Measurements from ENCODE around the gene CCDC138. TPM values are rescaled to one million over a fixed set of nuclear protein-coding genes. Genes with fewer than 3 reads are reported as not detected.

CCDC138 gene
- total RNA-seq, 4 donors from 2014 or later = 0.58 to 1.8 (median 1.2) TPM

DNA sequence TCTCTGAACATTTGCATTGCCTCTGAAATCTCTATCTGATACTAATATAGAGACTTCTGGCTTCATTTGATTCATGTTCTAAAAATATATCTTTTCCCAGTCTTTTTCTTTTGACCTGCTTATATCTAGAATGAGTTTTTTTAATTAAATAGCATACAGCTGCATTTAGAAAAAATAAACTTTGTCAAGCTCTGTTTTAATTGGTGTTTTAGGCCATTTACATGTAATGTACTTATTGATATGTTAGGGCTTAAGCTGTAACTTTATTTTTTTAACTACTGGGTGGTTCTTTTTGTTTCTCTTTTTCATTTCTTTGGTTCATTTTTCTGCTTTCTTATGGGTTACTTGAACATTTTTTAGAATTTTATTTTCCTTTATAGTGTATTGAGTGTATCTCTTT, 54.9 kb downstream of the CCDC138 start:
- H3K27ac ChIP-seq (replicated peaks in 1 of 4) = no peak overlapping the region
- no peak for TF ChIP-seq POLR2A (IDR thresholded peaks at IDR 0.05; ENCODE audit: low read depth)
- no peak for TF ChIP-seq POLR2AphosphoS5 (IDR thresholded peaks at IDR 0.05)
- TF ChIP-seq EP300 (IDR thresholded peaks at IDR 0.05) = no peak
- peaks cover 0 to 10% (median 2%) of the 10 kb centered on the region in 4 donors for H3K9me3 ChIP-seq
- no peak for DNase-seq (ENCODE audit: extremely low spot score)
- intact Hi-C loops (cut with DNase I) = no loop called here
- H3K4me3 ChIP-seq = no peak overlapping the region
- H3K4me1 ChIP-seq = no peaks in the 10 kb centered on the region
- no peaks in the 10 kb centered on the region for H3K36me3 ChIP-seq
- no peaks in the 10 kb centered on the region for H3K27me3 ChIP-seq

GRCh38 chr2:108845923-108846322, 59.4 kb downstream of the CCDC138 start:
- Histone ChIP-seq H3K36me3 (peaks cover 0 to 6% (median 0%) of the 10 kb centered on the region in 4 donors), H3K27ac (replicated peaks in 1 of 4) (no peak overlapping the region), H3K9me3 (peaks cover 0 to 9% (median 0%) of the 10 kb centered on the region in 4 donors), H3K27me3 (no peaks in the 10 kb centered on the region), H3K4me1 (no peaks in the 10 kb centered on the region), H3K4me3 (no peak overlapping the region)
- no peak for DNase-seq (ENCODE audit: extremely low spot score)
- TF ChIP-seq POLR2A (IDR thresholded peaks at IDR 0.05; ENCODE audit: low read depth) (no peak), EP300 (IDR thresholded peaks at IDR 0.05) (no peak), CTCF (IDR thresholded peaks at IDR 0.05) (no peak), POLR2AphosphoS5 (IDR thresholded peaks at IDR 0.05) (no peak)
- intact Hi-C loops (cut with DNase I) = no loop called here

GRCh38 chr2:108847000-108847399, 60.4 kb downstream of the CCDC138 start:
- WGBS = 95% methylated on average over 1 of the region's 1 CpG
- peaks cover 0 to 8% (median 0%) of the 10 kb centered on the region in 4 donors for H3K36me3 ChIP-seq
- TF ChIP-seq POLR2AphosphoS5 (IDR thresholded peaks at IDR 0.05) (no peak), POLR2A (IDR thresholded peaks at IDR 0.05; ENCODE audit: low read depth) (no peak), EP300 (IDR thresholded peaks at IDR 0.05) (no peak), CTCF (IDR thresholded peaks at IDR 0.05) (no peak)
- H3K27ac ChIP-seq (replicated peaks in 1 of 4) = no peak overlapping the region
- no peaks in the 10 kb centered on the region for H3K9me3 ChIP-seq
- no peaks in the 10 kb centered on the region for H3K4me1 ChIP-seq
- no peaks in the 10 kb centered on the region for H3K27me3 ChIP-seq
- DNase-seq (ENCODE audit: extremely low spot score) = no peak
- intact Hi-C loops (cut with DNase I) = no loop called here
- no peak overlapping the region for H3K4me3 ChIP-seq

DNA sequence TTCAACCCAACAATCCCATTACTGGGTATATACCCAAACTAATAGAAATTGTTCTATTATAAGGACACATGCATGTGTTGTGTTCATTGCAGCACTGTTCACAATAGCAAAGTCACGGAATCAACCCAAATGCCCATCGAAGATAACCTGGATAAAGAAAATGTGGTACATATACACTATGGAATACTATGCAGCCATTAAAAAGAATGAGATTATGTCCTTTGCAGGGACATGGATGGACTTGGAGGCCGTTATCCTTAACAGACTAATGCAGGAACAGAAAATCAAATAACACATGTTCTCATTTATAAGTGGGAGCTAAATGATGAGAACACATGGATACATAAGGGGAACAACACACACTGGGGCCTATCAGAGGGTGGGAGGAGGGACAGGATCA, 65.8 kb downstream of the CCDC138 start:
- Histone ChIP-seq H3K9me3 (no peaks in the 10 kb centered on the region), H3K27me3 (no peaks in the 10 kb centered on the region), H3K36me3 (peaks cover 0 to 8% (median 0%) of the 10 kb centered on the region in 4 donors), H3K27ac (replicated peaks in 1 of 4) (no peak overlapping the region), H3K4me3 (no peak overlapping the region), H3K4me1 (no peaks in the 10 kb centered on the region)
- no peak for DNase-seq (ENCODE audit: extremely low spot score)
- no peak for TF ChIP-seq POLR2A (IDR thresholded peaks at IDR 0.05; ENCODE audit: low read depth)
- no peak for TF ChIP-seq EP300 (IDR thresholded peaks at IDR 0.05)
- TF ChIP-seq CTCF (IDR thresholded peaks at IDR 0.05) = no peak
- TF ChIP-seq POLR2AphosphoS5 (IDR thresholded peaks at IDR 0.05) = no peak
- intact Hi-C loops (cut with DNase I) = loop anchor here (10.0 kb wide), 1 partner anchor 92 kb away; no protein-coding TSS in a partner anchor
- WGBS = 99% methylated on average over 3 of the region's 3 CpGs

- no peak for DNase-seq (ENCODE audit: extremely low spot score)
- no peak overlapping the region for H3K27ac ChIP-seq (replicated peaks in 1 of 4)
- H3K4me3 ChIP-seq = no peak overlapping the region
- 92% methylated on average over 2 of the region's 2 CpGs for WGBS
- intact Hi-C loops (cut with DNase I) = loop anchor here (10.0 kb wide), 1 partner anchor 91 kb away; no protein-coding TSS in a partner anchor
- TF ChIP-seq CTCF (IDR thresholded peaks at IDR 0.05) (no peak), POLR2AphosphoS5 (IDR thresholded peaks at IDR 0.05) (no peak), EP300 (IDR thresholded peaks at IDR 0.05) (no peak), POLR2A (IDR thresholded peaks at IDR 0.05; ENCODE audit: low read depth) (no peak)
- H3K9me3 ChIP-seq = no peaks in the 10 kb centered on the region
- H3K4me1 ChIP-seq = no peaks in the 10 kb centered on the region
- H3K27me3 ChIP-seq = no peaks in the 10 kb centered on the region
- H3K36me3 ChIP-seq = peaks cover 0 to 8% (median 0%) of the 10 kb centered on the region in 4 donors
These were observed 66.8 kb downstream of the CCDC138 start for GRCh38 chr2:108853421-108853820.
